Hepatocyte (in vitro differentiated cells): Measurements from ENCODE around the gene TPPP.

Experiments used
- EZH2 ChIP-seq: fragments of 200-600 bp; sonication (generic); IDR thresholded peaks from 2 replicates; pipeline ENCODE4 v1.6.1; 2016; ENCODE audit warnings: antibody characterized with exemption, mild to moderate bottlenecking, borderline replicate concordance
- EZH2phosphoT487 ChIP-seq: fragments of 200-600 bp; sonication (generic); IDR thresholded peaks from one replicate; pipeline ENCODE4 v1.6.1; 2018; ENCODE audit warnings: antibody characterized with exemption, mild to moderate bottlenecking, low read depth, moderate library complexity; ENCODE audit not compliant: unreplicated experiment, severe bottlenecking
- TF ChIP-seq, protein P1 (sequence below): fragments of 200-600 bp; sonication (generic); IDR thresholded peaks from 2 replicates; pipeline ENCODE4 v1.5.1; 2016; ENCODE audit warnings: antibody characterized with exemption, mild to moderate bottlenecking; ENCODE audit not compliant: poor library complexity

DNA sequence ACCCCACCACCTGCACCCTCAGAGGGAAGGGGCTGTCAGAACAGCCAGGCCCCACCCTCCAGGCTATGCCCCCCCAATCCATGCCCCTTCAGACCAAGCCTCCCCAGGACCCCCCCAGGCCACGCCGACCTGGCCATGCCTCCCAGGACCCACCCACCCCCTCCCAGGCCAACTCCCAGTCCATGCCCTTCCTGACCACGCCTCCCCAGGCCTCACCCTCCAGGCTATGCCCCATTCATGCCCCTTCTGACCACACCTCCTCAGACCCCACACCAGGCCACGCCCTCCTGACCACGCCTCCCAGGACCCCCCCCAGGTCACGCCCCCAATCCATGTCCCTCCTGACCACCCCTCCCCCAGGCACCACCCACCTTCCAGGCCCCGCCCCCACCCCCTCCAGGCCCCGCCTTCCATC lies 27.6 kb downstream of the TPPP start:
- TF ChIP-seq, protein P1, sequence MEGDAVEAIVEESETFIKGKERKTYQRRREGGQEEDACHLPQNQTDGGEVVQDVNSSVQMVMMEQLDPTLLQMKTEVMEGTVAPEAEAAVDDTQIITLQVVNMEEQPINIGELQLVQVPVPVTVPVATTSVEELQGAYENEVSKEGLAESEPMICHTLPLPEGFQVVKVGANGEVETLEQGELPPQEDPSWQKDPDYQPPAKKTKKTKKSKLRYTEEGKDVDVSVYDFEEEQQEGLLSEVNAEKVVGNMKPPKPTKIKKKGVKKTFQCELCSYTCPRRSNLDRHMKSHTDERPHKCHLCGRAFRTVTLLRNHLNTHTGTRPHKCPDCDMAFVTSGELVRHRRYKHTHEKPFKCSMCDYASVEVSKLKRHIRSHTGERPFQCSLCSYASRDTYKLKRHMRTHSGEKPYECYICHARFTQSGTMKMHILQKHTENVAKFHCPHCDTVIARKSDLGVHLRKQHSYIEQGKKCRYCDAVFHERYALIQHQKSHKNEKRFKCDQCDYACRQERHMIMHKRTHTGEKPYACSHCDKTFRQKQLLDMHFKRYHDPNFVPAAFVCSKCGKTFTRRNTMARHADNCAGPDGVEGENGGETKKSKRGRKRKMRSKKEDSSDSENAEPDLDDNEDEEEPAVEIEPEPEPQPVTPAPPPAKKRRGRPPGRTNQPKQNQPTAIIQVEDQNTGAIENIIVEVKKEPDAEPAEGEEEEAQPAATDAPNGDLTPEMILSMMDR, result no peak
- TF ChIP-seq EZH2phosphoT487, result no peak
- no peak for TF ChIP-seq EZH2
